Stimulated activated naive B cell treated with anti-CD40 and anti-IgM and Interleukin-4, amounts not matched to agents 10 μg/mL and 1 μg/mL and 100 μg/mL, for 72 hours (primary cell): ENCODE data around the gene AUP1.
A peak's percentile ranks its signal among the peaks of the same experiment; 100 is the strongest.

Source experiments
- ATAC-seq, 2 donors: fragments of 150-1000 bp; cut with Tn5 transposase; replicated peaks; 2 replicates each; pipeline ENCODE4 v1.10.0; 2021; ENCODE audit warnings: moderate library complexity in 1 of 2
- DNase-seq: peaks from one replicate; pipeline ENCODE4 v3.0.0; 2021
- H3K27ac Mint-ChIP-seq: one replicate; pipeline ENCODE4 v1.8.0; 2022; ENCODE audit warnings: mild to moderate bottlenecking, mixed read lengths
- H3K27me3 Mint-ChIP-seq, 2 donors: one replicate each; pipeline ENCODE4 v1.8.0; 2022; ENCODE audit warnings: mixed read lengths in 2 of 2
- H3K36me3 Mint-ChIP-seq, 2 donors: one replicate each; pipeline ENCODE4 v1.8.0; 2022; ENCODE audit warnings: mixed read lengths in 2 of 2, mild to moderate bottlenecking in 1 of 2
- H3K4me1 Mint-ChIP-seq, 2 donors: one replicate each; pipeline ENCODE4 v1.8.0; 2022; ENCODE audit warnings: mixed read lengths in 2 of 2, mild to moderate bottlenecking in 1 of 2
- H3K4me3 Mint-ChIP-seq, 2 donors: one replicate each; pipeline ENCODE4 v1.8.0; 2022; ENCODE audit warnings: mild to moderate bottlenecking in 2 of 2, mixed read lengths in 2 of 2, moderate library complexity in 1 of 2
- H3K9me3 Mint-ChIP-seq, 2 donors: one replicate each; pipeline ENCODE4 v1.8.0; 2022; ENCODE audit warnings: mixed read lengths in 2 of 2, mild to moderate bottlenecking in 1 of 2

The AUP1 gene

DNA sequence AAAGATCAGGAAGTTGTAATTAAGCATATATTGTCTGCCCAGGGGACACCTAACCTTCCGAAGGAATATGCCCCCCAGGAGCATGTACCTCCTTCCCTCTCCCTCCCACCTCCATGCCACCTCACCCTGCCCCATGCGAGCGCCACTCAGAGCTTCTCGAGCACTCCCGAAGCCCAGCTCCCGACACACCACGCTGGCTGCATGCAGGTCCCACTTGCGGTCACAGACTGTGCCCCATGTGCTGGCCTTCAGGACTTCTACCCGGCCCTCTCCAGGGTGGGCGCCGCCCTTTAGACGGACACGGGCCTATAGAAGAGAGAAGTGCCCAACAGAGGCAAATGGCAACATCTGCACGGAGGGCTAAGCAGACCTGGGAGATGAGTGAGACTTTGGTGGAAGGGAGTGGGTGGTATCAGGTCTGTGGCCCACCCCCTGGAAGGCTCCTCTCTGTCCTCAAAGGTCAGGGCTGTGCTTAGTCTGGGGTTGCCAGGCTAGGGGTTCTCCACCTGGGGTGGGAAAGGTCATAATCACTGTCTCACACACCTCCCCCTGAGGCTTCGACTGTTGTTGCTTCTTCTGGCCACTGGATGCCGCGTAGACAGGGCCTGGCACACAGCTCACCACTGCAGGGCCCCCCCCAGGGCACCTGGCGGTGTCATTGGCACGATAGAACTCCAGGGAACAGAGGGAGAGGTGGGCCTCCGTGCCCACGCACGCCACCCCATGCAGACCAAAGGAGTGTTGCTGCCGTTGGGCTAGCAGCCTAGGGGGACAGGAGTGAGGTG is 6.9 kb upstream of the AUP1 start:
- no peak overlapping the region for H3K27ac Mint-ChIP-seq
- ATAC-seq: peak; percentile 46 to 61

GRCh38 chr2:74535440-74535965 is 6.0 kb upstream of the AUP1 start:
- Mint-ChIP-seq H3K4me1 (peaks cover 55 to 67% of the 10 kb centered on the region in 2 donors), H3K4me3 (no peak overlapping the region), H3K36me3 (peaks cover 15 to 45% of the 10 kb centered on the region in 2 donors), H3K27ac (no peak overlapping the region), H3K9me3 (no peaks in the 10 kb centered on the region), H3K27me3 (no peaks in the 10 kb centered on the region)
- no peak for ATAC-seq
- no peak for DNase-seq

More for the DNA sequence above, 6.9 kb upstream of the AUP1 start:
- Mint-ChIP-seq H3K4me1 (peaks cover 48 to 59% of the 10 kb centered on the region in 2 donors), H3K36me3 (peaks cover 11 to 37% of the 10 kb centered on the region in 2 donors), H3K27me3 (no peaks in the 10 kb centered on the region), H3K4me3 (no peak overlapping the region), H3K9me3 (no peaks in the 10 kb centered on the region)
- no peak for DNase-seq

DNA sequence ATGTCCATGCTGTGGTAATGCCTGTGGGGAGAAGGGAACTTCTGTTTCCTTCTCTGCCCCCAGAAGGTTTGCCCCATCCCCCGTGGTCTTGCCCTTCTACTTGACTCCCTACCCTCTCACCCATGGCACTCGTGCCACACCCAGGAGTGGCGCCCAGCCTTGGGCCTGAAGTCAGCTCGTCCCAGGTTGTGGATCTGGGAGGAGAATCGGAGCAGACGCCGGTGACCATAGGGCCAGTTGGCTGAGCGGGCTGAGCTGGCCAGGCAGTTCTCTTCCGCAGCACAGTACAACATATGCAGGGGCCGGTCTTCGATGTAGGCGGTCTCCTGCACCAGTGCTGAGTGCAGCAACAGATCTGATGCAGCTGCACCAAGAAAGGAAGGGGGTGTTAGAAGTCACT is 4.9 kb upstream of the AUP1 start:
- Mint-ChIP-seq H3K9me3 (no peaks in the 10 kb centered on the region), H3K27me3 (no peaks in the 10 kb centered on the region), H3K36me3 (peaks cover 15 to 46% of the 10 kb centered on the region in 2 donors), H3K4me3 (no peak overlapping the region), H3K27ac (no peak overlapping the region), H3K4me1 (peaks cover 50 to 60% of the 10 kb centered on the region in 2 donors)
- DNase-seq (no peak), ATAC-seq (no peak)

DNA sequence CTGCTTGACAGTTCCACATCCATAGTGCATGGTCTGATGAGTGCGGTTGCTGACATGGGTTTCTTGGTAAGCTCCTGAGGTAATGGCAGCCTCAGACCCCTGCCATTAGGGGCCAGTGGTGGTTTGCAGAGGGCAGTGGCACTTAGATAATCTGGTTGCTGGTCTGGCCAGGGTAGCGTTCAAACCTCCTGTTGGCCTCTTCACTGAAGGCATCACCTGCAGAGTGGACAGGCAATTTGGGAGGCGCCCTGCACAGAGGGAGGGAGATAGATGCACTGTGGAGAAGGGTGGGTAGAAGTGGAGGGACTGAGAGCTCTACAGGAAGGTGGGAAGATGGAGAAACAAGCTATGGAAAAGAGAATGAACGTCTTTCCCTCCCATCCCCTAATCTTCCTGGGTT is 4.0 kb upstream of the AUP1 start:
- H3K4me3 Mint-ChIP-seq: no peak overlapping the region
- H3K36me3 Mint-ChIP-seq: peaks cover 20 to 51% of the 10 kb centered on the region in 2 donors
- no peak for DNase-seq
- H3K27me3 Mint-ChIP-seq: no peaks in the 10 kb centered on the region
- H3K9me3 Mint-ChIP-seq: no peaks in the 10 kb centered on the region
- H3K4me1 Mint-ChIP-seq: peaks cover 42 to 53% of the 10 kb centered on the region in 2 donors
- no peak for ATAC-seq
- no peak overlapping the region for H3K27ac Mint-ChIP-seq

- Mint-ChIP-seq H3K4me1 (peaks cover 43 to 53% of the 10 kb centered on the region in 2 donors), H3K27me3 (no peaks in the 10 kb centered on the region)
These were observed 2.7 kb upstream of the AUP1 start for GRCh38 chr2:74532222-74532621.

DNA sequence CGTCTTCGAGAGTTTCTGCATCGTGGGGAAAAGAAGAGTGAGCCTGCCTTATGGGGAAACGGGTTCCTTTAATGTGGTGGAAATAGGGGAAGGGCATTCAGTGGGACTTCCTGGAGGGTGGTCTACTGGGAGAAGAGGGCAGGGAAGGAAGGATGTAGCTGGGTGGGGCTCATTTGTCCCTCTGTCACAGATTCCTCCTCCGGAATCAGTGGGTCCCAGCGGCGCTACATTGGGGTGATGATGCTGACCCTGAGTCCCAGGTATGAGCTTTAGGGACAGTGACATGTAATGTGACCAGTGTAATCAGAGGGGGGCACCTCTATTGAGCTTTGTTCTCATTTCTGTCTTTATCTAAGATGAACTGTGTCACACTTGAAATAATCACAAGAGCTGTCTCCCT is 2.2 kb upstream of the AUP1 start:
- DNase-seq (no peak), ATAC-seq (no peak)
- H3K4me1 Mint-ChIP-seq: peaks cover 44 to 53% of the 10 kb centered on the region in 2 donors
- H3K36me3 Mint-ChIP-seq: peaks cover 38 to 66% of the 10 kb centered on the region in 2 donors
- peak overlapping the region; percentile 99 for H3K27ac Mint-ChIP-seq
- no peaks in the 10 kb centered on the region for H3K27me3 Mint-ChIP-seq
- peak overlapping the region; percentile 97 to 100 for H3K4me3 Mint-ChIP-seq
- peaks cover 2 to 4% of the 10 kb centered on the region in 2 donors for H3K9me3 Mint-ChIP-seq

More at GRCh38 chr2:74532222-74532621, 2.7 kb upstream of the AUP1 start:
- no peak for ATAC-seq
- peaks cover 32 to 61% of the 10 kb centered on the region in 2 donors for H3K36me3 Mint-ChIP-seq
- peaks cover 0 to 2% of the 10 kb centered on the region in 2 donors for H3K9me3 Mint-ChIP-seq
- no peak for DNase-seq
- peak overlapping the region; percentile 32 for H3K27ac Mint-ChIP-seq
- H3K4me3 Mint-ChIP-seq: peak overlapping the region; percentile 97 to 100

DNA sequence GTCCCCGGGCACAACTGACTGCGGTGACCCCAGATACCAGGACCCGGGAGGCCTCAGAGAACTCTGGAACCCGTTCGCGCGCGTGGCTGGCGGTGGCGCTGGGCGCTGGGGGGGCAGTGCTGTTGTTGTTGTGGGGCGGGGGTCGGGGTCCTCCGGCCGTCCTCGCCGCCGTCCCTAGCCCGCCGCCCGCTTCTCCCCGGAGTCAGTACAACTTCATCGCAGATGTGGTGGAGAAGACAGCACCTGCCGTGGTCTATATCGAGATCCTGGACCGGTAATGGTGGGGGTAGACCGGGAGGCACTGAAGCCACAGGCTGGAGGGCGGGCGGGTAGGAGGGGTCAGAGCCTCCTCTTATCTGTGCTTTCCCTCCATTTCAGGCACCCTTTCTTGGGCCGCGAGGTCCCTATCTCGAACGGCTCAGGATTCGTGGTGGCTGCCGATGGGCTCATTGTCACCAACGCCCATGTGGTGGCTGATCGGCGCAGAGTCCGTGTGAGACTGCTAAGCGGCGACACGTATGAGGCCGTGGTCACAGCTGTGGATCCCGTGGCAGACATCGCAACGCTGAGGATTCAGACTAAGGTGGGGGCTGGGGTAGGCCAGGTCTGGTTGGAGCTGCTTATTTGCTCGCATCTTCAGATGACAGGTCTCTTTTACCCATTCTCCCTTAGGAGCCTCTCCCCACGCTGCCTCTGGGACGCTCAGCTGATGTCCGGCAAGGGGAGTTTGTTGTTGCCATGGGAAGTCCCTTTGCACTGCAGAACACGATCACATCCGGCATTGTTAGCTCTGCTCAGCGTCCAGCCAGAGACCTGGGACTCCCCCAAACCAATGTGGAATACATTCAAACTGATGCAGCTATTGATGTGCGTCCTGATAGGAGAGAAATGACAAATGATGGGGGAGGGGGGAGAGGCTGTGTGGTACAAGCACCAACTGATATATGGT is 1.0 kb upstream of the AUP1 start:
- peak; percentile 75 for DNase-seq
- peak; percentile 29 to 38 for ATAC-seq
- H3K27ac Mint-ChIP-seq: peak overlapping the region; percentile 99
- no peaks in the 10 kb centered on the region for H3K27me3 Mint-ChIP-seq
- H3K4me1 Mint-ChIP-seq: peaks cover 44 to 56% of the 10 kb centered on the region in 2 donors
- peaks cover 49 to 75% of the 10 kb centered on the region in 2 donors for H3K36me3 Mint-ChIP-seq
- H3K4me3 Mint-ChIP-seq: peak overlapping the region; percentile 97 to 100
- H3K9me3 Mint-ChIP-seq: peaks cover 7 to 10% of the 10 kb centered on the region in 2 donors

DNA sequence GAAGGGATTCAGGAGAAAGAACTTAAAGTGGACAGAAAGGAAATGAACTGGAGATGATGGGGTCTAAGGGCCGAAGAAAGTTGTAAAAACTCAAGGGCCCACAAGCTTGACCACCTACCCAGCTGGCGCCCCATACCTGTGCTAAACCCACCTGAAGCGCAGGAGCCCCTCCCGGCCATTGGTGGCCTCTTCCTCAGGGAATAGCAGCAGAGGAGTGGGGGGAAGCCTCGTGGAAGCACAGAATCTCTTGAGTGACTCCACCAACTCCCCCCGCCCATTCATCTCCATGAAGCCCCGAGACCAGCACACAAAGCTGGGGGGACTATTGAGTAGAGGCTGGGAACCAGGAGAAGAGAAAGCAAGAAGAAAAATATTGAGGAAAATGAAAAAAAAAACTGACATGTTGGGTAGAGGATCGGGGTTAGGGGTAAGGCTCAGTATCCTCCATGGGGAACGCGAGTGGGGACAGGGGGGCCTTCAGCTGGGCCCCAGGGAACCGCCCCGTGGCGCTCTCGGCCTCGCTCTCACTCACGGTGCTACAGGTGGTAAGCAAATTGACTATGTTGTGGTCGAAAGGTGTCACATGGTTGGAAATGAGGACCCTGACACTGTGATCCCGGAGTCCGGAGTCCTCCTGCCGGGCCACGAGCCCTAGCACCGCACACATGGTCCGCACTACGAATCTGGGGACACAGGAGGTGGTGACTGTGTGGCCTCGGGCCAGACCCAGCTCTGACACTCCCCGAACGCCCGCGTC is 728 bp downstream of the AUP1 start:
- DNase-seq (no peak), ATAC-seq (peak; percentile 2 to 6)
- peak overlapping the region; percentile 99 for H3K27ac Mint-ChIP-seq

GRCh38 chr2:74527741-74528140 is 1.8 kb downstream of the AUP1 start:
- Mint-ChIP-seq H3K9me3 (peaks cover 7 to 10% of the 10 kb centered on the region in 2 donors), H3K4me3 (peak overlapping the region; percentile 97 to 100), H3K27me3 (no peaks in the 10 kb centered on the region), H3K4me1 (peaks cover 39 to 51% of the 10 kb centered on the region in 2 donors), H3K27ac (peak overlapping the region; percentile 99), H3K36me3 (peaks cover 49 to 68% of the 10 kb centered on the region in 2 donors)
- DNase-seq (no peak), ATAC-seq (no peak)

More for the DNA sequence above, 728 bp downstream of the AUP1 start:
- peaks cover 41 to 51% of the 10 kb centered on the region in 2 donors for H3K4me1 Mint-ChIP-seq
- H3K9me3 Mint-ChIP-seq: peaks cover 7 to 10% of the 10 kb centered on the region in 2 donors
- H3K4me3 Mint-ChIP-seq: peak overlapping the region; percentile 97 to 100
- H3K36me3 Mint-ChIP-seq: peaks cover 51 to 74% of the 10 kb centered on the region in 2 donors
- H3K27me3 Mint-ChIP-seq: no peaks in the 10 kb centered on the region

GRCh38 chr2:74526649-74527230 is 2.8 kb downstream of the AUP1 start:
- DNase-seq: no peak
- no peak for ATAC-seq
- H3K4me3 Mint-ChIP-seq: peak overlapping the region; percentile 43 to 57
- H3K9me3 Mint-ChIP-seq: peaks cover 7 to 10% of the 10 kb centered on the region in 2 donors
- H3K27ac Mint-ChIP-seq: peak overlapping the region; percentile 84
- peaks cover 31 to 41% of the 10 kb centered on the region in 2 donors for H3K4me1 Mint-ChIP-seq
- H3K27me3 Mint-ChIP-seq: peaks cover 0 to 4% of the 10 kb centered on the region in 2 donors
- H3K36me3 Mint-ChIP-seq: peaks cover 51 to 63% of the 10 kb centered on the region in 2 donors

DNA sequence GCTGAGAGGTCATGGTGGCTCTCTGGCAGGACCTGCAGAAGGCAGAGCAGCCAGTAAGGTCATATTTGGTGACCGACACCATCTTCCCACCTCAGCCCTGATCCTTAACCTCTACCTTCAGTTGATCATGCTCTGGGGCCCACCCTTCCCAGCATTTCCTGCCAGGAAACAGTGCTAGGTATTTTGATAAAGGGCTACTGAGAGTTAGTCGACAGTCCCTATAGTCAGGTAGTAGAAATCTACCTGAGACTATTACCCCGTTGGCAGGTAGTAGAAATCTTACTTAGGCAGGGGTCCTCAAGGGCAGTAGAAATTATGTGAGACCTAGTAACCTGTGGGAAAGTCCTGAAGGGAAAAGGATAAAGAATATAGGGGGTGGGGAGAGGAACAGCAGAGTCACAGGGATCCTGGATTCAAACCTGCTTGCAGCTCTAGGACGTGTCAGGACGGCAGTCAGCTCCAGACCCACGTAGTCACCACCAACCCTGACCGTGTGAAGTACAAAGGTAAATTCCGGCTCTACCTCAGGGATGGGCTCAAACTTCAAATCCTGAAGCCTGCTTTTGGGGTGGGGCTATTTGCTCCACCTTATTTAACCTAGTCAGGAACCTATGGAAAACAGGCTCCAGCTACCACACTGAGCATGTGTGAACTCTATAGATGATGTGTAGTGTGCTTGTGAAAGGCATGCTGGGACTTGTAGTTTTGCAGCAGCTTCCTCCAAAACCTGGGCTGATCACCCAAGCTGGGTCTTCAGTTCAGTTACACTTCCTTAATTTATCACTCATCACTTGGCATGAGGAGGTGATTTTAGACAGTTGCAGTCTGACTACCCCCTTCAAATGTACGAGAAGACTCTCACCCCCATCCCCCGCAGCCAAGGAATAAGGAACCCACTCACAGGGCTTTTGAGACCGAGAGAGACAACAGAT is 3.5 kb downstream of the AUP1 start, which contains the start of gene DQX1:
DQX1 (minus strand) TSS at position 515 of the 932 bp plus-strand sequence; CDS start at position 13, 502 bp downstream.
- DNase-seq (peak; percentile 73), ATAC-seq (peak; percentile 38 to 43)
- peaks cover 7 to 10% of the 10 kb centered on the region in 2 donors for H3K9me3 Mint-ChIP-seq
- H3K4me3 Mint-ChIP-seq: peak within 1 kb of the TSS; percentile 43 to 57
- peaks cover 52 to 57% of the 10 kb centered on the region in 2 donors for H3K36me3 Mint-ChIP-seq
- peak within 1 kb of the TSS; percentile 84 for H3K27ac Mint-ChIP-seq
- peaks cover 0 to 8% of the 10 kb centered on the region in 2 donors for H3K27me3 Mint-ChIP-seq
- peaks cover 24 to 34% of the 10 kb centered on the region in 2 donors for H3K4me1 Mint-ChIP-seq
